ENCODE results near the gene DCLK2.

Gene DCLK2

GRCh38 chr4:150078041-150078578 lies at the start of gene DCLK2:
DCLK2 (plus strand) TSS chr4:150078445; CDS start chr4:150079028, 583 bp downstream.
- DNase-seq (ENCODE audit: low read depth in 2 of 2), result no peak

GRCh38 chr4:150032541-150032940 lies 45.7 kb upstream of the DCLK2 start:
- DNase-seq (ENCODE audit: low read depth in 2 of 2), result no peak

GRCh38 chr4:150033081-150033480 lies 45.2 kb upstream of the DCLK2 start:
- no peak for DNase-seq (ENCODE audit: low read depth in 2 of 2)

- DNase-seq (ENCODE audit: low read depth in 2 of 2), result no peak
Observed at GRCh38 chr4:150033901-150034300, 44.3 kb upstream of the DCLK2 start.

- DNase-seq (ENCODE audit: low read depth in 2 of 2), result no peak
Observed at GRCh38 chr4:150037251-150037856, 40.9 kb upstream of the DCLK2 start.

GRCh38 chr4:150038335-150039076 lies 39.7 kb upstream of the DCLK2 start:
- DNase-seq (ENCODE audit: low read depth in 2 of 2), result no peak

GRCh38 chr4:150039274-150040127 lies 38.7 kb upstream of the DCLK2 start:
- no peak for DNase-seq (ENCODE audit: low read depth in 2 of 2)

- no peak for DNase-seq (ENCODE audit: low read depth in 2 of 2)
Observed at GRCh38 chr4:150044517-150044916, 33.7 kb upstream of the DCLK2 start.

- DNase-seq (ENCODE audit: low read depth in 2 of 2), result no peak
Observed at GRCh38 chr4:150045410-150045809, 32.8 kb upstream of the DCLK2 start.

- no peak for DNase-seq (ENCODE audit: low read depth in 2 of 2)
Observed at GRCh38 chr4:150046728-150047217, 31.5 kb upstream of the DCLK2 start.

- DNase-seq (ENCODE audit: low read depth in 2 of 2), result no peak
Observed at GRCh38 chr4:150047546-150047945, 30.7 kb upstream of the DCLK2 start.

GRCh38 chr4:150049682-150050081 lies 28.6 kb upstream of the DCLK2 start:
- no peak for DNase-seq (ENCODE audit: low read depth in 2 of 2)

GRCh38 chr4:150050566-150050965 lies 27.7 kb upstream of the DCLK2 start:
- no peak for DNase-seq (ENCODE audit: low read depth in 2 of 2)

- DNase-seq (ENCODE audit: low read depth in 2 of 2), result no peak
Observed at GRCh38 chr4:150051111-150051510, 27.1 kb upstream of the DCLK2 start.

GRCh38 chr4:150055467-150055866 lies 22.8 kb upstream of the DCLK2 start:
- DNase-seq (ENCODE audit: low read depth in 2 of 2), result no peak

GRCh38 chr4:150056569-150056968 lies 21.7 kb upstream of the DCLK2 start:
- DNase-seq (ENCODE audit: low read depth in 2 of 2), result no peak

- no peak for DNase-seq (ENCODE audit: low read depth in 2 of 2)
Observed at GRCh38 chr4:150061086-150061776, 17.0 kb upstream of the DCLK2 start.

- no peak for DNase-seq (ENCODE audit: low read depth in 2 of 2)
Observed at GRCh38 chr4:150063128-150063527, 15.1 kb upstream of the DCLK2 start.

- DNase-seq (ENCODE audit: low read depth in 2 of 2), result no peak
Observed at GRCh38 chr4:150065740-150066139, 12.5 kb upstream of the DCLK2 start.

- DNase-seq (ENCODE audit: low read depth in 2 of 2), result no peak
Observed at GRCh38 chr4:150067859-150068258, 10.4 kb upstream of the DCLK2 start.

GRCh38 chr4:150068300-150068960 lies 9.8 kb upstream of the DCLK2 start:
- no peak for DNase-seq (ENCODE audit: low read depth in 2 of 2)

Data from stimulated activated CD4-positive, alpha-beta T cell treated with anti-CD3 and anti-CD28 coated beads, Interleukin-12 subunit alpha, Interleukin-12 subunit beta, amount 100 ng/mL, for 24 hours (primary cell).